PC-3 (cell line): ENCODE results near the gene F2RL3. TPM values are rescaled to one million over a fixed set of nuclear protein-coding genes. Genes with fewer than 3 reads are reported as not detected.

Experiments used
- ATAC-seq: fragments of 200-7000 bp; cut with Tn5 transposase; 2 replicates; pipeline ENCODE4 v1.9.1; 2020; ENCODE audit warnings: mild to moderate bottlenecking, moderate library complexity
- BruUV-seq: library from RNA; stranded (reverse); fragments of 400-500 nt; replicated peaks from 2 replicates; lab custom pipeline; 2021; lab: Mats Ljungman, UMichigan
- CTCF ChIA-PET: fragments of 300-600 bp; sonication (Branson Sonifier 250); formaldehyde crosslinking; loops from one replicate; lab custom pipeline; 2022; ENCODE audit warnings: antibody characterized with exemption; lab: Charles Lee
- POLR2A ChIA-PET: fragments of 300-600 bp; sonication (Branson Sonifier 250); formaldehyde crosslinking; loops from one replicate; lab custom pipeline; 2022; ENCODE audit warnings: antibody characterized with exemption; ENCODE audit not compliant: unreplicated experiment; lab: Charles Lee
- DNase-seq: peaks from one replicate; pipeline ENCODE4 v3.0.0-alpha.2; 2015
- H2AFZ ChIP-seq: fragments of 300-600 bp; sonication (generic); 2 replicates; pipeline ENCODE4 v1.6.0; 2016; ENCODE audit warnings: antibody characterized with exemption, low read length
- H3F3A ChIP-seq: fragments of 300-600 bp; sonication (generic); one replicate; pipeline ENCODE4 v1.6.0; 2017; ENCODE audit warnings: antibody characterized with exemption, low read length, control low read depth, mild to moderate bottlenecking; ENCODE audit not compliant: unreplicated experiment
- H3K27ac ChIP-seq: fragments of 300-600 bp; sonication (generic); 2 replicates; pipeline ENCODE4 v1.5.1; 2016; ENCODE audit warnings: mild to moderate bottlenecking, low read length
- H3K27me3 ChIP-seq: fragments of 300-600 bp; sonication (generic); 2 replicates; pipeline ENCODE4 v1.6.1; 2016; ENCODE audit warnings: low read length, mixed read lengths
- H3K36me3 ChIP-seq: fragments of 300-600 bp; sonication (generic); 2 replicates; pipeline ENCODE4 v1.6.1; 2016; ENCODE audit warnings: low read depth, mixed run types, low read length, mixed read lengths
- H3K4me1 ChIP-seq: fragments of 300-600 bp; sonication (generic); 2 replicates; pipeline ENCODE4 v1.5.1; 2016; ENCODE audit warnings: low read length; ENCODE audit not compliant: insufficient read depth
- H3K4me2 ChIP-seq: fragments of 300-600 bp; sonication (generic); 2 replicates; pipeline ENCODE4 v1.6.0; 2016; ENCODE audit warnings: low read length
- H3K4me3 ChIP-seq: fragments of 300-600 bp; sonication (generic); 2 replicates; pipeline ENCODE4 v1.5.1; 2016; ENCODE audit warnings: mild to moderate bottlenecking, low read length, mixed read lengths
- H3K79me2 ChIP-seq: fragments of 300-600 bp; sonication (generic); 2 replicates; pipeline ENCODE4 v1.6.1; 2017; ENCODE audit warnings: low read length, mixed read lengths
- H3K9ac ChIP-seq: fragments of 300-600 bp; sonication (generic); 2 replicates; pipeline ENCODE4 v1.6.0; 2016; ENCODE audit warnings: mild to moderate bottlenecking, low read length
- H3K9me2 ChIP-seq: fragments of 300-600 bp; sonication (generic); replicated peaks from 2 replicates; pipeline ENCODE4 v1.6.1; 2016; ENCODE audit warnings: mixed run types, low read length, mixed read lengths
- H3K9me3 ChIP-seq: fragments of 300-600 bp; sonication (generic); 2 replicates; pipeline ENCODE4 v1.6.1; 2016; ENCODE audit warnings: low read length, mixed read lengths
- H4K20me1 ChIP-seq: fragments of 300-600 bp; sonication (generic); 2 replicates; pipeline ENCODE4 v1.6.1; 2016; ENCODE audit warnings: low read length, mixed read lengths
- CTCF ChIP-seq: fragments of 300-600 bp; sonication (generic); conservative IDR thresholded peaks from 2 replicates; pipeline ENCODE4 v1.5.1; 2017; ENCODE audit warnings: antibody characterized with exemption, low read depth, mild to moderate bottlenecking, low read length
- EZH2 ChIP-seq: fragments of 300-600 bp; sonication (generic); IDR thresholded peaks from one replicate; pipeline ENCODE4 v1.6.1; 2017; ENCODE audit warnings: antibody characterized with exemption, mild to moderate bottlenecking, low read length; ENCODE audit not compliant: unreplicated experiment
- EZH2phosphoT487 ChIP-seq: fragments of 300-600 bp; sonication (generic); IDR thresholded peaks from 2 replicates; pipeline ENCODE4 v1.6.1; 2018; ENCODE audit warnings: mild to moderate bottlenecking, antibody characterized with exemption, low read length, borderline replicate concordance
- intact Hi-C: fragments of 100-400 bp; cut with micrococcal nuclease; formaldehyde crosslinking; loops from 2 replicates; pipeline ENCODE4 v1.9.0; 2023
- total RNA-seq: library from RNA; depleted of rRNA; stranded (reverse); fragments of >200 nt; gene quantifications from 2 replicates; pipeline ENCODE4 v1.2.3, GENCODE V29; 2014

F2RL3 gene
- total RNA-seq, 1 experiment from 2014 or later: 0.07 TPM

GRCh38 chr19:16901491-16902175 lies 12.8 kb downstream of the F2RL3 start:
- ATAC-seq (no peak), DNase-seq (no peak)
- Histone ChIP-seq H3K36me3 (no peaks in the 10 kb centered on the region), H3K27ac (no peak overlapping the region), H3K4me2 (no peak overlapping the region), H3K27me3 (no peaks in the 10 kb centered on the region), H3K4me3 (no peak overlapping the region), H3F3A (no peaks in the 10 kb centered on the region), H3K79me2 (no peaks in the 10 kb centered on the region), H4K20me1 (no peaks in the 10 kb centered on the region), H3K9me3 (no peaks in the 10 kb centered on the region), H3K9ac (no peak overlapping the region), H2AFZ (no peak overlapping the region), H3K9me2 (no peaks in the 10 kb centered on the region), H3K4me1 (peaks cover under 1% of the 10 kb centered on the region; the same call in 1 of the 2 replicates)
- POLR2A ChIA-PET: no interaction called here
- BruUV-seq: no TSS peak
- intact Hi-C loops: no loop called here
- CTCF ChIA-PET: no interaction called here
- no peak for TF ChIP-seq EZH2phosphoT487
- no peak for TF ChIP-seq EZH2
- TF ChIP-seq CTCF: no peak

GRCh38 chr19:16902545-16902944 lies 13.7 kb downstream of the F2RL3 start:
- H3K27me3 ChIP-seq: no peaks in the 10 kb centered on the region
- TF ChIP-seq CTCF: no peak
- no peaks in the 10 kb centered on the region for H3K79me2 ChIP-seq
- BruUV-seq: no TSS peak
- H3F3A ChIP-seq: no peaks in the 10 kb centered on the region
- H3K9me2 ChIP-seq: no peaks in the 10 kb centered on the region
- intact Hi-C loops: no loop called here
- no peaks in the 10 kb centered on the region for H3K36me3 ChIP-seq
- no peak overlapping the region for H2AFZ ChIP-seq
- no peak for DNase-seq
- H3K9ac ChIP-seq: no peak overlapping the region
- H3K4me3 ChIP-seq: no peak overlapping the region
- no peaks in the 10 kb centered on the region for H4K20me1 ChIP-seq
- no peak for ATAC-seq
- H3K4me1 ChIP-seq: no peaks in the 10 kb centered on the region
- H3K27ac ChIP-seq: no peak overlapping the region
- no peak overlapping the region for H3K4me2 ChIP-seq
- POLR2A ChIA-PET: no interaction called here
- CTCF ChIA-PET: no interaction called here
- no peaks in the 10 kb centered on the region for H3K9me3 ChIP-seq

- DNase-seq: no peak
- Histone ChIP-seq H3K79me2 (no peaks in the 10 kb centered on the region), H4K20me1 (no peaks in the 10 kb centered on the region), H3K9me3 (no peaks in the 10 kb centered on the region), H3K9me2 (no peaks in the 10 kb centered on the region), H3K4me2 (no peak overlapping the region), H3K4me1 (no peaks in the 10 kb centered on the region), H3K4me3 (no peak overlapping the region), H3K9ac (no peak overlapping the region), H2AFZ (no peak overlapping the region), H3K27me3 (no peaks in the 10 kb centered on the region), H3F3A (no peaks in the 10 kb centered on the region), H3K36me3 (no peaks in the 10 kb centered on the region), H3K27ac (no peak overlapping the region)
- ChIA-PET POLR2A (no interaction called here), CTCF (no interaction called here)
- intact Hi-C loops: no loop called here
- ATAC-seq: no peak
- BruUV-seq: no TSS peak
- TF ChIP-seq EZH2phosphoT487 (no peak), EZH2 (no peak), CTCF (no peak)
Observed at GRCh38 chr19:16903347-16903746, 14.5 kb downstream of the F2RL3 start.
